H1 (cell line): ENCODE data around the gene GRIP1. TPM values are rescaled to one million over a fixed set of nuclear protein-coding genes. Genes with fewer than 3 reads are reported as not detected.

Experiments used
- CTCF ChIA-PET: fragments of 300-600 bp; sonication (Branson Sonifier 250); formaldehyde crosslinking; loops from one replicate; lab custom pipeline; 2021; ENCODE audit not compliant: partially characterized antibody; lab: Charles Lee
- POLR2A ChIA-PET: fragments of 300-600 bp; sonication (Branson Sonifier 250); formaldehyde crosslinking; loops from one replicate; lab custom pipeline; 2021; ENCODE audit warnings: inconsistent platforms; ENCODE audit not compliant: partially characterized antibody; lab: Charles Lee
- DNase-seq, 2 experiments: peaks; one replicate each; pipeline versions ENCODE4 v3.0.0 to v3.0.0-alpha.2; 2010 to 2022; ENCODE audit warnings: low spot score in 2 of 2, low read depth in 1 of 2, mixed read lengths in 1 of 2
- FAIRE-seq: peaks from 2 replicates; lab custom pipeline; 2011; peaks lifted over from hg19 to GRCh38; lab: Jason Lieb, UNC
- H2AFZ ChIP-seq: 2 replicates; pipeline ENCODE4 v1.8.1; 2012; ENCODE audit warnings: low read length, inconsistent platforms
- H2AK5ac ChIP-seq: 2 replicates; pipeline ENCODE4 v1.6.1; 2013; ENCODE audit warnings: low read depth, low read length
- H2BK120ac ChIP-seq: replicated peaks from 2 replicates; pipeline ENCODE3; 2013; ENCODE audit warnings: low read depth, low read length, inconsistent platforms
- H2BK12ac ChIP-seq: 2 replicates; pipeline ENCODE4 v1.6.1; 2013; ENCODE audit warnings: low read depth, low read length
- H2BK15ac ChIP-seq: 2 replicates; pipeline ENCODE4 v1.6.1; 2013; ENCODE audit warnings: low read length
- H2BK20ac ChIP-seq: 2 replicates; pipeline ENCODE4 v1.6.1; 2013; ENCODE audit warnings: low read length
- H2BK5ac ChIP-seq: 2 replicates; pipeline ENCODE4 v1.6.1; 2013; ENCODE audit warnings: low read depth, low read length
- H3K14ac ChIP-seq: 2 replicates; pipeline ENCODE4 v1.6.1; 2013; ENCODE audit warnings: inconsistent platforms; ENCODE audit not compliant: insufficient read length
- H3K18ac ChIP-seq: 2 replicates; pipeline ENCODE4 v1.6.1; 2013; ENCODE audit warnings: low read length; ENCODE audit errors: extremely low read depth
- H3K23ac ChIP-seq: 2 replicates; pipeline ENCODE4 v1.6.1; 2013; ENCODE audit warnings: inconsistent platforms; ENCODE audit not compliant: insufficient read length
- H3K23me2 ChIP-seq: 2 replicates; pipeline ENCODE4 v1.6.1; 2013; ENCODE audit warnings: low read depth, low read length
- H3K27ac ChIP-seq: 2 replicates; pipeline ENCODE4 v1.6.1; 2011; ENCODE audit warnings: low read depth, low read length, inconsistent platforms
- H3K27me3 ChIP-seq, 4 experiments: replicated peaks in 1 of 4; 1 replicate in 1 of 4; 2 replicates in 3 of 4; pipeline versions ENCODE4 v1.6.1 to v1.8.1; 2011 to 2013; ENCODE audit warnings: low read length in 3 of 4, mild to moderate bottlenecking in 3 of 4, inconsistent platforms in 2 of 4, mixed read lengths in 2 of 4, moderate library complexity in 1 of 4; ENCODE audit not compliant: control insufficient read depth in 3 of 4, insufficient read depth in 3 of 4; ENCODE audit errors: extremely low read depth in 1 of 4
- H3K36me3 ChIP-seq, 4 experiments: 2 replicates each; pipeline versions ENCODE4 v1.6.1 to v1.8.1; 2011 to 2013; ENCODE audit warnings: mild to moderate bottlenecking in 4 of 4, low read length in 3 of 4, moderate library complexity in 2 of 4, control low read depth in 1 of 4, inconsistent platforms in 1 of 4; ENCODE audit not compliant: insufficient read depth in 4 of 4, control insufficient read depth in 2 of 4
- H3K4ac ChIP-seq: replicated peaks from 2 replicates; pipeline ENCODE3; 2013; ENCODE audit warnings: low read length, low read depth, mixed read lengths, inconsistent platforms; ENCODE audit not compliant: insufficient read length
- H3K4me1 ChIP-seq, 4 experiments: replicated peaks in 1 of 4; 1 replicate in 1 of 4; 2 replicates in 3 of 4; pipeline versions ENCODE4 v1.6.1 to v1.8.1; 2011 to 2013; ENCODE audit warnings: low read length in 3 of 4, inconsistent platforms in 2 of 4, mixed read lengths in 1 of 4; ENCODE audit not compliant: insufficient read depth in 4 of 4, control insufficient read depth in 3 of 4
- H3K4me2 ChIP-seq, 2 experiments: 2 replicates each; pipeline versions ENCODE4 v1.6.1 to v1.8.1; 2011 to 2013; ENCODE audit warnings: low read depth in 2 of 2, low read length in 2 of 2, control low read depth in 1 of 2, inconsistent platforms in 1 of 2, mild to moderate bottlenecking in 1 of 2; ENCODE audit not compliant: insufficient read depth in 1 of 2
- H3K4me3 ChIP-seq, 4 experiments: fragments of 200-600, 300-600 bp in 1 of 4; sonication (generic), shearing (Covaris generic), sonication (Bioruptor Twin) in 1 of 4; 2 replicates each; pipeline versions ENCODE4 v1.5.1 to v1.8.1; 2011 to 2016; ENCODE audit warnings: low read length in 4 of 4, low read depth in 3 of 4, control low read depth in 2 of 4, inconsistent platforms in 2 of 4, mild to moderate bottlenecking in 2 of 4, mixed read lengths in 1 of 4, moderate library complexity in 1 of 4; ENCODE audit not compliant: insufficient read depth in 2 of 4; ENCODE audit errors: extremely low read depth in 1 of 4
- H3K56ac ChIP-seq: replicated peaks from 2 replicates; pipeline ENCODE3; 2013; ENCODE audit warnings: low read depth, mild to moderate bottlenecking, mixed read lengths, low read length, inconsistent platforms; ENCODE audit not compliant: insufficient read length
- H3K79me1 ChIP-seq: 2 replicates; pipeline ENCODE4 v1.6.1; 2013; ENCODE audit warnings: low read depth, low read length, control low read depth
- H3K79me2 ChIP-seq, 2 experiments: 2 replicates each; pipeline versions ENCODE4 v1.6.1 to v1.8.1; 2012 to 2013; ENCODE audit warnings: low read length in 2 of 2, mild to moderate bottlenecking in 2 of 2, inconsistent platforms in 1 of 2; ENCODE audit not compliant: insufficient read depth in 2 of 2, control insufficient read depth in 1 of 2
- H3K9ac ChIP-seq, 4 experiments: replicated peaks in 1 of 4; 1 replicate in 1 of 4; 2 replicates in 3 of 4; pipeline versions ENCODE4 v1.6.1 to v1.8.1; 2011 to 2013; ENCODE audit warnings: low read depth in 3 of 4, low read length in 3 of 4, control low read depth in 2 of 4, mild to moderate bottlenecking in 2 of 4, moderate library complexity in 2 of 4, inconsistent platforms in 1 of 4; ENCODE audit errors: extremely low read depth in 1 of 4
- H3K9me3 ChIP-seq, 2 experiments: 2 replicates each; pipeline versions ENCODE4 v1.6.1 to v1.8.1; 2012 to 2013; ENCODE audit warnings: mild to moderate bottlenecking in 2 of 2, moderate library complexity in 2 of 2, control low read depth in 1 of 2, inconsistent platforms in 1 of 2, low read depth in 1 of 2, low read length in 1 of 2, mixed read lengths in 1 of 2; ENCODE audit not compliant: insufficient read depth in 2 of 2
- H4K20me1 ChIP-seq, 2 experiments: replicated peaks in 1 of 2; 2 replicates each; pipeline versions ENCODE3 to v1.8.1; 2011 to 2013; ENCODE audit warnings: inconsistent platforms in 2 of 2, low read length in 2 of 2, mild to moderate bottlenecking in 1 of 2; ENCODE audit not compliant: insufficient read depth in 2 of 2, control insufficient read depth in 1 of 2
- H4K5ac ChIP-seq: 2 replicates; pipeline ENCODE4 v1.6.1; 2013; ENCODE audit warnings: low read length, low read depth, mixed read lengths, inconsistent platforms; ENCODE audit not compliant: insufficient read length
- H4K8ac ChIP-seq: 2 replicates; pipeline ENCODE4 v1.8.0; 2013; ENCODE audit warnings: mild to moderate bottlenecking, moderate library complexity, low read length, inconsistent platforms; ENCODE audit not compliant: insufficient read depth; ENCODE audit errors: extremely low read depth
- H4K91ac ChIP-seq: replicated peaks from 2 replicates; pipeline ENCODE3; 2013; ENCODE audit warnings: low read length, mixed read lengths, inconsistent platforms; ENCODE audit not compliant: insufficient read length
- CREB1 ChIP-seq: IDR thresholded peaks from 2 replicates; pipeline ENCODE4 v1.6.1; 2012; ENCODE audit warnings: inconsistent platforms
- HDAC2 ChIP-seq, 2 experiments: fragments of 300-600 bp in 1 of 2; sonication (generic) in 1 of 2; IDR thresholded peaks; 2 replicates each; pipeline ENCODE4 v1.6.1; 2011 to 2012; ENCODE audit warnings: low read depth in 2 of 2, low read length in 2 of 2, mild to moderate bottlenecking in 2 of 2, moderate library complexity in 2 of 2, borderline replicate concordance in 1 of 2, inconsistent platforms in 1 of 2
- HDAC6 ChIP-seq: IDR thresholded peaks from one replicate; pipeline ENCODE4 v1.7.1; 2012; ENCODE audit warnings: low read depth, mild to moderate bottlenecking, inconsistent platforms, low read length, moderate library complexity
- KDM5A ChIP-seq: fragments of 200-600 bp; IDR thresholded peaks from 2 replicates; pipeline ENCODE4 v1.7.1; 2012; ENCODE audit warnings: mild to moderate bottlenecking, low read length, inconsistent platforms, mixed read lengths
- TCF12 ChIP-seq: IDR thresholded peaks from 2 replicates; pipeline ENCODE4 v1.6.1; 2011; ENCODE audit warnings: low read depth, mild to moderate bottlenecking, low read length
- polyA plus RNA-seq, 7 experiments: library from polyadenylated mRNA; depleted of rRNA in 3 of 7; stranded (reverse) in 5 of 7; unstranded in 2 of 7; fragments of >200 nt in 5 of 7; fragments of 200-250 nt in 2 of 7; gene quantifications; 1 replicate in 5 of 7; 2 replicates in 1 of 7; 4 replicates in 1 of 7; pipeline versions ENCODE4 v1.2.1 to v1.2.3, GENCODE V29; 2011 to 2013; ENCODE audit warnings: missing spikeins in 2 of 7, mixed read lengths in 2 of 7
- total RNA-seq: library from RNA; stranded (reverse); fragmentation: NEBNext Ultra II Directional; extraction: Animal tissue kit (Norgen Biotek cat#: 25700); gene quantifications from 2 replicates; pipeline ENCODE4 v1.2.1, GENCODE V29; 2021
- TF ChIP-seq, protein P1 (sequence below): IDR thresholded peaks from 2 replicates; pipeline ENCODE4 v1.6.1; 2012; ENCODE audit warnings: low read length, inconsistent platforms

GRIP1 gene
- total and polyA plus RNA-seq, 2 of the 8 experiments (the other 6 are each of a cell fraction or from before 2014, with no cell fraction given) = 4.5 to 27.3 TPM

DNA sequence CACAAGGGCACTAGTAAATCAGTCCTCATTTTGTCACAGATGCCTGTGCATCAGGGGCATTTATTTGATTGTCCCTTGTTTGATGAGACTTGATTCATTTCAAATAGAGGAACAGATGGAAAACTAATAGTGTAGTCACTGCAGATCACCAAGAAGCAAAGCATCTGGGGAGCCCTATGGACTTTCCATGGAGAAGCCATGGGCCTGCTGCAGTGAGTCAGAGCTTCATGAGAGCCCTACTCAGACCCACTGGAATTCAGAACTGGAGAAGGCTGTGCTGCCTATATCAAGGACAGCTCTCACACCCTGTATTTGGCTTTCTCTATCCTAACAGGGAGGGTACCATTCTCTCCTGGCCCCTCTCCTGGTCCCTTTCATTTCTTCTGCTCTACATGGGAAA, 126.2 kb downstream of the GRIP1 start:
- H2BK120ac ChIP-seq = no peak overlapping the region
- H2BK20ac ChIP-seq = no peak overlapping the region
- H3K23ac ChIP-seq = no peak overlapping the region
- H4K20me1 ChIP-seq = no peaks in the 10 kb centered on the region
- no peaks in the 10 kb centered on the region for H3K36me3 ChIP-seq
- H3K27me3 ChIP-seq = no peaks in the 10 kb centered on the region; a peak in 1 of 7 replicates
- no peaks in the 10 kb centered on the region for H3K79me1 ChIP-seq
- H2AK5ac ChIP-seq = no peak overlapping the region
- no peak overlapping the region for H4K8ac ChIP-seq
- DNase-seq (no peak), FAIRE-seq (no peak)
- H3K79me2 ChIP-seq = no peaks in the 10 kb centered on the region
- H2BK15ac ChIP-seq = no peak overlapping the region
- no peak overlapping the region for H3K18ac ChIP-seq
- H3K14ac ChIP-seq = no peak overlapping the region
- no peaks in the 10 kb centered on the region for H3K23me2 ChIP-seq
- H4K91ac ChIP-seq = no peak overlapping the region
- no peak overlapping the region for H3K4ac ChIP-seq
- no peak overlapping the region for H3K4me3 ChIP-seq
- H2BK12ac ChIP-seq = no peak overlapping the region
- no peak overlapping the region for H3K4me2 ChIP-seq
- H3K27ac ChIP-seq = no peak overlapping the region
- POLR2A ChIA-PET = interaction anchor here (0.6 kb wide), 1 partner anchor 78 kb away, joined by 3 read pairs; no protein-coding TSS in a partner anchor
- H2AFZ ChIP-seq = no peak overlapping the region
- no peak overlapping the region for H3K9ac ChIP-seq
- H3K9me3 ChIP-seq = no peaks in the 10 kb centered on the region
- no peak overlapping the region for H3K56ac ChIP-seq
- no peak overlapping the region for H4K5ac ChIP-seq
- CTCF ChIA-PET = interaction anchor here (0.9 to 1.6 kb wide), 2 partner anchors 20 to 201 kb away, joined by 3 to 4 read pairs; no protein-coding TSS in a partner anchor
- no peak overlapping the region for H2BK5ac ChIP-seq
- no peaks in the 10 kb centered on the region for H3K4me1 ChIP-seq
- TF ChIP-seq, protein P1, sequence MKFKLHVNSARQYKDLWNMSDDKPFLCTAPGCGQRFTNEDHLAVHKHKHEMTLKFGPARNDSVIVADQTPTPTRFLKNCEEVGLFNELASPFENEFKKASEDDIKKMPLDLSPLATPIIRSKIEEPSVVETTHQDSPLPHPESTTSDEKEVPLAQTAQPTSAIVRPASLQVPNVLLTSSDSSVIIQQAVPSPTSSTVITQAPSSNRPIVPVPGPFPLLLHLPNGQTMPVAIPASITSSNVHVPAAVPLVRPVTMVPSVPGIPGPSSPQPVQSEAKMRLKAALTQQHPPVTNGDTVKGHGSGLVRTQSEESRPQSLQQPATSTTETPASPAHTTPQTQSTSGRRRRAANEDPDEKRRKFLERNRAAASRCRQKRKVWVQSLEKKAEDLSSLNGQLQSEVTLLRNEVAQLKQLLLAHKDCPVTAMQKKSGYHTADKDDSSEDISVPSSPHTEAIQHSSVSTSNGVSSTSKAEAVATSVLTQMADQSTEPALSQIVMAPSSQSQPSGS = no peak
- TF ChIP-seq CREB1 (no peak), TCF12 (no peak), HDAC2 (IDR thresholded peaks at IDR 0.05; ENCODE audit: borderline replicate concordance in 1 of 2, low read depth in 2 of 2, low read length in 2 of 2) (no peak), KDM5A (no peak), HDAC6 (no peak)
